K562 (cell line): ENCODE results near the gene TP53I13. TPM values are rescaled to one million over a fixed set of nuclear protein-coding genes. Genes with fewer than 3 reads are reported as not detected.

Experiments used
- YY1 ChIP-seq, 3 experiments: IDR thresholded peaks; 2 replicates each; pipeline ENCODE4 v1.6.1; 2011; ENCODE audit warnings: low read length in 2 of 3, mild to moderate bottlenecking in 2 of 3, moderate library complexity in 2 of 3, borderline replicate concordance in 1 of 3, control low read depth in 1 of 3, low read depth in 1 of 3; ENCODE audit not compliant: insufficient read depth in 3 of 3, insufficient replicate concordance in 2 of 3, control insufficient read depth in 1 of 3, insufficient read length in 1 of 3; ENCODE audit errors: extremely low read depth in 1 of 3
- ZNF518B ChIP-seq: fragments of 250-450 bp; sonication (Bioruptor Pico); IDR thresholded peaks from 2 replicates; pipeline ENCODE4 v1.5.0; 2021; ENCODE audit warnings: mild to moderate bottlenecking, moderate library complexity
- polyA plus RNA-seq, 8 experiments: library from polyadenylated mRNA; depleted of rRNA in 4 of 8; stranded (reverse) in 5 of 8; unstranded in 3 of 8; fragments of >200 nt; fragmentation: Nextera tagmentation in 2 of 8; fragmentation: Illumina TruSeq in 1 of 8; extraction: Ambion mirVana in 2 of 8; extraction: Trizol in 1 of 8; gene quantifications; 2 replicates each; pipeline versions ENCODE4 v1.2.1 to v1.2.3, GENCODE V29; 2011 to 2014; ENCODE audit warnings: inconsistent platforms in 1 of 8, missing spikeins in 1 of 8
- total RNA-seq, 7 experiments: library from RNA; depleted of rRNA in 6 of 7; stranded (reverse); fragments of >200 nt in 6 of 7; fragmentation: Illumina TruSeq in 2 of 7; extraction: Trizol in 2 of 7; gene quantifications; 2 replicates each; pipeline versions ENCODE4 v1.2.1 to v1.2.3, GENCODE V29; 2011 to 2021; ENCODE audit warnings: low replicate concordance in 1 of 7

The TP53I13 gene
- total and polyA plus RNA-seq, 9 of the 15 experiments (the other 6 are each of a cell fraction or from before 2014, with no cell fraction given) = 0.08 to 28.3 (median 9.1) TPM

GRCh38 chr17:29579866-29580771 is 11.6 kb downstream of the TP53I13 start (continued):
- TF ChIP-seq YY1 (IDR thresholded peaks at IDR 0.05; ENCODE audit: borderline replicate concordance in 1 of 3, control insufficient read depth in 1 of 3, extremely low read depth in 1 of 3, insufficient read depth in 3 of 3, insufficient read length in 1 of 3, insufficient replicate concordance in 2 of 3, low read depth in 1 of 3, low read length in 2 of 3) = peak in 1 of 3 experiments; percentile 43
- no peak for TF ChIP-seq ZNF518B (CRISPR knock-in tag)
